ENCODE measurements around the gene CDON.
A peak's percentile ranks its signal among the peaks of the same experiment; 100 is the strongest.

Gene CDON

GRCh38 chr11:126049159-126049558, 13.5 kb downstream of the CDON start:
- TF ChIP-seq GATA3 (IDR thresholded peaks at IDR 0.05; ENCODE audit: low read depth, low read length) (peak; percentile 70), GATA2 (IDR thresholded peaks at IDR 0.05; ENCODE audit: low read depth, low read length) (0 out of 2 replicates have a peak, but pooled peaks have one; percentile 51)

GRCh38 chr11:126048197-126048596, 14.5 kb downstream of the CDON start:
- no peak for TF ChIP-seq GATA3 (IDR thresholded peaks at IDR 0.05; ENCODE audit: low read depth, low read length)
- 0 out of 2 replicates have a peak, but pooled peaks have one; percentile 8 for TF ChIP-seq GATA2 (IDR thresholded peaks at IDR 0.05; ENCODE audit: low read depth, low read length)

GRCh38 chr11:126046570-126047195, 16.0 kb downstream of the CDON start:
- TF ChIP-seq GATA3 (IDR thresholded peaks at IDR 0.05; ENCODE audit: low read depth, low read length) (no peak), GATA2 (IDR thresholded peaks at IDR 0.05; ENCODE audit: low read depth, low read length) (no peak)

GRCh38 chr11:126039485-126040271, 23.0 kb downstream of the CDON start:
- TF ChIP-seq GATA3 (IDR thresholded peaks at IDR 0.05; ENCODE audit: low read depth, low read length): no peak

- no peak for TF ChIP-seq GATA3 (IDR thresholded peaks at IDR 0.05; ENCODE audit: low read depth, low read length)
- TF ChIP-seq GATA2 (IDR thresholded peaks at IDR 0.05; ENCODE audit: low read depth, low read length): no peak
Measured at GRCh38 chr11:126035718-126036117, 26.9 kb downstream of the CDON start.

- TF ChIP-seq GATA2 (IDR thresholded peaks at IDR 0.05; ENCODE audit: low read depth, low read length): no peak
- TF ChIP-seq GATA3 (IDR thresholded peaks at IDR 0.05; ENCODE audit: low read depth, low read length): no peak
Measured at GRCh38 chr11:126034933-126035425, 27.7 kb downstream of the CDON start.

- no peak for TF ChIP-seq GATA2 (IDR thresholded peaks at IDR 0.05; ENCODE audit: low read depth, low read length)
- TF ChIP-seq GATA3 (IDR thresholded peaks at IDR 0.05; ENCODE audit: low read depth, low read length): no peak
Measured at GRCh38 chr11:126034039-126034932, 28.4 kb downstream of the CDON start.

- no peak for TF ChIP-seq GATA3 (IDR thresholded peaks at IDR 0.05; ENCODE audit: low read depth, low read length)
- TF ChIP-seq GATA2 (IDR thresholded peaks at IDR 0.05; ENCODE audit: low read depth, low read length): no peak
Measured at GRCh38 chr11:126032375-126032774, 30.3 kb downstream of the CDON start.

- no peak for TF ChIP-seq GATA3 (IDR thresholded peaks at IDR 0.05; ENCODE audit: low read depth, low read length)
- no peak for TF ChIP-seq GATA2 (IDR thresholded peaks at IDR 0.05; ENCODE audit: low read depth, low read length)
Measured at GRCh38 chr11:126029805-126030204, 32.9 kb downstream of the CDON start.

GRCh38 chr11:126029237-126029636, 33.4 kb downstream of the CDON start:
- TF ChIP-seq GATA3 (IDR thresholded peaks at IDR 0.05; ENCODE audit: low read depth, low read length) (no peak), GATA2 (IDR thresholded peaks at IDR 0.05; ENCODE audit: low read depth, low read length) (no peak)

- TF ChIP-seq GATA3 (IDR thresholded peaks at IDR 0.05; ENCODE audit: low read depth, low read length): no peak
- TF ChIP-seq GATA2 (IDR thresholded peaks at IDR 0.05; ENCODE audit: low read depth, low read length): no peak
Measured at GRCh38 chr11:126026579-126026978, 36.1 kb downstream of the CDON start.

GRCh38 chr11:126025822-126026221, 36.8 kb downstream of the CDON start:
- no peak for TF ChIP-seq GATA2 (IDR thresholded peaks at IDR 0.05; ENCODE audit: low read depth, low read length)

- TF ChIP-seq GATA2 (IDR thresholded peaks at IDR 0.05; ENCODE audit: low read depth, low read length): no peak
- TF ChIP-seq GATA3 (IDR thresholded peaks at IDR 0.05; ENCODE audit: low read depth, low read length): no peak
Measured at GRCh38 chr11:126024123-126024522, 38.5 kb downstream of the CDON start.

GRCh38 chr11:126012852-126013251, 49.8 kb downstream of the CDON start:
- TF ChIP-seq GATA3 (IDR thresholded peaks at IDR 0.05; ENCODE audit: low read depth, low read length) (no peak), GATA2 (IDR thresholded peaks at IDR 0.05; ENCODE audit: low read depth, low read length) (no peak)
